ENCODE results near the gene AHDC1. TPM values are rescaled to one million over a fixed set of nuclear protein-coding genes. Genes with fewer than 3 reads are reported as not detected.

The AHDC1 gene
- total and polyA plus RNA-seq, 9 of the 15 experiments (the other 6 are each of a cell fraction or from before 2014, with no cell fraction given) = 0.21 to 36.4 (median 4.7) TPM

- TF ChIP-seq MGA (IDR thresholded peaks at IDR 0.05) (no peak), BACH1 (tag; IDR thresholded peaks at IDR 0.05) (no peak), C11orf30 (IDR thresholded peaks at IDR 0.05; ENCODE audit: low read depth) (no peak; the same call in none of the 2 replicates), ZEB2 (IDR thresholded peaks at IDR 0.05) (no peak), UBTF (IDR thresholded peaks at IDR 0.05; ENCODE audit: borderline replicate concordance in 1 of 2, low read depth in 2 of 2, low read length in 2 of 2) (0 out of 4 replicates have a peak, but pooled peaks of 1 of the 2 experiments have one; percentile 22), ZNF668 (CRISPR knock-in tag; IDR thresholded peaks at IDR 0.05) (no peak), SMARCA5 (IDR thresholded peaks at IDR 0.05) (no peak), TCFL5 (CRISPR knock-in tag; conservative IDR thresholded peaks at IDR 0.05) (no peak), SAFB2 (IDR thresholded peaks at IDR 0.05; ENCODE audit: borderline replicate concordance, low read depth, low read length, severe bottlenecking) (no peak), ZNF57 (CRISPR knock-in tag; IDR thresholded peaks at IDR 0.05) (no peak), NFE2L1 (tag; IDR thresholded peaks at IDR 0.05; ENCODE audit: borderline replicate concordance, low read depth) (no peak), RBFOX2 (IDR thresholded peaks at IDR 0.05; ENCODE audit: low read depth, low read length) (peak; percentile 99), ZNF79 (CRISPR knock-in tag; IDR thresholded peaks at IDR 0.05; ENCODE audit: low read depth) (no peak)
Observed at GRCh38 chr1:27489973-27490741, 113.8 kb downstream of the AHDC1 start, which contains the start of gene WASF2 (continued).

All from K562 (cell line).